DOHH2 (cell line): Measurements from ENCODE around the gene PPM1G.

ENCODE experiments used
- CTCF ChIP-seq: fragments of 200-600 bp; sonication (generic); IDR thresholded peaks from one replicate; pipeline ENCODE4 v1.5.1; 2014; ENCODE audit warnings: antibody characterized with exemption, mild to moderate bottlenecking, low read depth, low read length; ENCODE audit not compliant: poor library complexity, severe bottlenecking
- EZH2phosphoT487 ChIP-seq: fragments of 200-600 bp; sonication (generic); IDR thresholded peaks from 2 replicates; pipeline ENCODE4 v1.6.1; 2017; ENCODE audit warnings: borderline replicate concordance, mild to moderate bottlenecking, antibody characterized with exemption, low read length, moderate library complexity, mixed read lengths

DNA sequence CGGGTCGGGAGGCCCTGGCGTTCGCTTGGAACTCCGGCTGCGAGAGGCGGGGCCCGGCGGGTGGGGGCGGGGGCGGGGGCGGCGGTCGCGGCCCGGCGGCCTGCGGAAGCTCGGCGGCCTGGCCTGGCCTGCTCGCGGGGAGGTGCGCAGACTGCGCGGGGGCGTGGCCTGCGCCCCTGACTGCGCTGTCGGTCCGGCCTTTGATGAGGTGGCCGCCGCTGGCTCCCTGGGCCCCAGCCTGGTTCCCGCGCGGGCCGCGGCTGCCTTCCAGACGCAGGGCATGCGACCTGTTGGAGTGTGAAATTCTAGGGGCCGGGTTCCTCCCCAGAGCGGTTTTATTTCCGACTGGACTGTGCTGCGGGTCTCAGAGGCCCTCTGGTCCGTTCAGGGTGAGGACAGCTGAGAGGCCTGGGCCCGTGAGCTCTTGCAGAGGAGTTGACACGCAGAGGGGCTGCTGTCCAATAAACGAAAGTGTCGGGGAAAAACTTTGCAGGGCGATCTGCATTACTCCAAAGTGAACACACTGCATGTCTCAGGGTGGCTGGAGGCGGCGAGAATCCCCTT lies 19.7 kb upstream of the PPM1G start:
- TF ChIP-seq CTCF (no peak), EZH2phosphoT487 (no peak)
